GM19467 (cell line): Measurements from ENCODE around the gene SHC2.
"Not testable (repeated sequence)": the region's sequence is repeated elsewhere in the genome, so short reads cannot be mapped to it uniquely, and the experiment has no call there.

Experiments used
- ATAC-seq: cut with Tn5 transposase; IDR thresholded peaks from one replicate; pipeline ENCODE4 v1.9.1; 2021; ENCODE audit warnings: mild to moderate bottlenecking, moderate library complexity; ENCODE audit not compliant: unreplicated experiment

The SHC2 gene

DNA sequence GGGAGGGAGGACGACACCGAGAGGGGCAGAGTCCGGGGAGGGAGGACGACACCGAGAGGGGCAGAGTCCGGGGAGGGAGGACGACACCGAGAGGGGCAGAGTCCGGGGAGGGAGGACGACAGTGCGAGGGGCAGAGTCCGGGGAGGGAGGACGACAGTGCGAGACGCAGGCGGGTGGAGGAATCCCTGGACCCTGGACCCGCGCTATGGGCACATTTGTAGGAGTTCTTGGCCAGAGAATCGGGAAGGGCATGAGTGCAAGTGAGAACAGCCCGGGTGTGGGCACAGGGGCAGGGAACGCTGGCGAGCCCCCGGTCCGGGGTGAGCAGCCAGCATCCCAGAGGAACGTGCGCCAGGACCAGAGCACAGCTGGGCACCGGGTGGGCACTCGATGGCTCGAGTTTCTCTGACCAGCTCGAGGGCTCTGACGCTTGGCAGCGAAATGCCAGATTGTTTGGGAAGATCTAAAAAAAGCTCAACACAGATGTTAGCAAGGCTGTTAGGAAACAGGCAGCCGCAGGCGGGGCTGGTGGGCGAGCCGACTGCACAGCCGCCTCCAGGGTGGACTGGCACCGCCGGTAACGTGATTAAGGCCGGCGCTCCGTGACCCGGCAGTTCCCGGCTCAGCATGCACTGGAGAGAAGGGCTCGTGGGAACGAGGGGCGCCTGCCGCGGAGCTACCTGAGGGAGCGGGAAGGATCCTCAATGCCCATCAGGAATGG is 33.9 kb downstream of the SHC2 start:
- ATAC-seq, result no peak

DNA sequence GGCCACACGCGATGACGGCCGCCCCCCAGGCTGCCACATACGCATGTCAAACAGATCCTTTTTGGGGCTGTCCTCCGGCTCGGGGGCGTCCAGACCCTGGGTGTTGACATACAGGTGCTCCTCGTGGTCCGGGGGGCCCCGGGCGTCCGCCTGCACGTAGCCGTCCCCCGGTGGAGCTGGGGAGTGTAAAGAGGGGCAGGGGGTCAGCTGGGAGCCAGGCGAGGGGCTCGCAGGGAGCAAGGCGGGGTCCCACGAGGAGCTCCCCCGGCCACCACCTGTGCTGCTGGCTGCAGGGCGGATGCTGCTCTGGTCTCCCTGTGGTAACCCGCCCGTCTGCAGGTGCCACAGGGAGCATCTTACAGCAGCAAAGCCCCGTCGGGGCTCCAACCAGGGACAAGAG is 35.8 kb downstream of the SHC2 start:
- ATAC-seq, result no peak

DNA sequence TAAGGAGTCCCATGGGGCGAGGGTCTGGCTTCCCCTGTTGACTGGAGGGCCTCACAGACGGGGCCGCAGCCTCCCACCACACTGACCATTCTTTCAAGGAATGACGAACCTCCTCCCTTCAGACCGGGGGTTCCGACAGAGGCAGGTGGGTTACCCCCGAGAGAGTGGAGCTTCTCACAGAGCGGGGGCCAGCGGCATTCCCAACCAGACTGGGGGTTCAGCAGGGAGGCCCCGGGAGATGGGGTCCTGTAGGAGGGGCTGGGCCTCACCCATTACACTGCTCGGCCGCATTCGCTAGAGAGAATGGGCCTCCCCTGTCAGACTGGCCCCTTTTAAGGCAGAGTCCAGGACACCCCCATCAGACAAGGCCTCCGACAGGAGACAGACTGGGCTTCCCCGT is 36.3 kb downstream of the SHC2 start:
- ATAC-seq, result no peak

DNA sequence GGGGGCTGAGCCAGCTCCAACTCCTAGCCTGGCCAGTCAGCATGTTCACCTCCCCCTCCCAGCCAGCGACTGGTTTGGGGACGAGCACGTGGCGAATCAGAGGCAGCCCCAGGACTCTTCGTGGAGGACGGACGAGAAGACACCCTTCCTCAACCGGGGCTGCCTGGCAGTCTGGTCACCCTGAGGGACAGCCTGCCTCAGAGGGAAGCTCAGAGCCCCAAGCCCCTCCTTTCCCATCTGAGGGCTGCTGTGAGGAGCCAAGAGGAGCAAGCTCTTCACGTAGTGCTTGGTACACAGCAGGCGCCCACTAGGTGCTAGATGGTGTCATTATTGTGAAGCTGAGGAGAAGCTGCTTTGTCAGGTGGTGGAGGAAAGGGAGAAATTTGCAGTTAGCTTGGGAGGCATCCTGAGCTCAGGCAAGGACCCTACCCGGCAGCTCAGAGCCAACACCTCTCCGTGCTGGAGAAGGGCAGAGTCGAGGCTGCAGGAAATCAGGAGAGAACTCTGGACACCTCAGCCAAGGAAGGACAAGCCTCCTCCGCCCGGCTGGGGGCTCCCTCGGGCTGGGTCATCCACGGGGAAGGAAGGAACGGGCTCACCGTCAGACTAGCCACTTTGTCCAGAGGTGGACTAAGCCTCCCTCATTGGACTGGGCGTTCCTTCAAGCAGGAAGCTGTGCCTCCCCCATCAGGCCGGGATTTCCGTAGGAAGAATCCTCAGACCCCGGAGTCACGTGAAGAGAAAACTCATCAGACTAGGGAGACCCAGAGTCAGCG is 37.0 kb downstream of the SHC2 start:
- no peak for ATAC-seq

DNA sequence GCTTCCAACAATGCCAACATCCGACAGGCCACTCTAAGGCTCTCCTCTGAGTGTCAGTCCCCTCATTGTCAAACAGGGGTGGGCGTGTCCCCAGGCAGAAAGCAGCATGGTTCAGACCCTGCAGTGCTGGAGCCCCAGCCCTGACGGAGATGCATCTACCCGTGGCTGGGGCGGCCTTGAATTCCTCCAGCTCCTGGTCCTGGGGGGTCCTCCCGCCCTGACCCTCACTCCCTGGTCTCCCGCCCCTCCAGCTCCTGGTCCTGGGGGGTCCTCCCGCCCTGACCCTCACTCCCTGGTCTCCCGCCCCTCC is 38.0 kb downstream of the SHC2 start:
- ATAC-seq, result not testable (repeated sequence)

DNA sequence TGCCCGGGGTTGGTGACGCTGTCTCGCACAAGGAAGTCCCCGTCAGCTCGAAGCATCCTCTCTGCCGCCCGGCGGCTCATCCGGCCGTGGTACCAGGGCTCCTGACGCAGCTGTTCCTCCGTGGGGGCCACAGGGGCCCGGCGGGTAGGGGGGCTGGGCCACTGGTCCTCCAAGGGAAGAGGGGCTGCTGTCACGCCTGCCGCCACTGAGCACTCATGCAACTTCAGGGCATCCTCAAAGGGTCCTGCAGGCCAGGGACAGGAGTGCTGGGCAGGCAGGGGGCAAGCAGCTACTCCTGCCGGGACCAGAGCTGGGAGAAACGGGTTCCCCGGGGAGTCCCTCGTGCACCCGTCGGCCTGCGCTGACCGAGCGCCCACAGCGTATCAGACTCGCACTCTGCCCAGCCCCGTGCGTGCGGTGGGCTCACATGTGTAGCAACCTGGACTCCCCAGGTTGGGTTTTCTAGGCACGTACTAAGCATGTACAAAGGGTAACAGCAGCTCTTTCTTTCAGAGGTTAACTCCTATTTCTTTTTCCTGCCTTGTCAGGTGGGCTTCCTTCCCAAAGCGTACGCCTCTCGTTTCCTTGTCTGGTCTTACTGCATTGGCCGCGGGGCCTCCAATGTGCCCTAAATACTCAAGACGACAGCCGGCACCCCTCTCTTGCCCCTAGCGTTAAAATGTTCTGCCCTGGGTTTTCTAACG is 38.5 kb downstream of the SHC2 start:
- no peak for ATAC-seq

DNA sequence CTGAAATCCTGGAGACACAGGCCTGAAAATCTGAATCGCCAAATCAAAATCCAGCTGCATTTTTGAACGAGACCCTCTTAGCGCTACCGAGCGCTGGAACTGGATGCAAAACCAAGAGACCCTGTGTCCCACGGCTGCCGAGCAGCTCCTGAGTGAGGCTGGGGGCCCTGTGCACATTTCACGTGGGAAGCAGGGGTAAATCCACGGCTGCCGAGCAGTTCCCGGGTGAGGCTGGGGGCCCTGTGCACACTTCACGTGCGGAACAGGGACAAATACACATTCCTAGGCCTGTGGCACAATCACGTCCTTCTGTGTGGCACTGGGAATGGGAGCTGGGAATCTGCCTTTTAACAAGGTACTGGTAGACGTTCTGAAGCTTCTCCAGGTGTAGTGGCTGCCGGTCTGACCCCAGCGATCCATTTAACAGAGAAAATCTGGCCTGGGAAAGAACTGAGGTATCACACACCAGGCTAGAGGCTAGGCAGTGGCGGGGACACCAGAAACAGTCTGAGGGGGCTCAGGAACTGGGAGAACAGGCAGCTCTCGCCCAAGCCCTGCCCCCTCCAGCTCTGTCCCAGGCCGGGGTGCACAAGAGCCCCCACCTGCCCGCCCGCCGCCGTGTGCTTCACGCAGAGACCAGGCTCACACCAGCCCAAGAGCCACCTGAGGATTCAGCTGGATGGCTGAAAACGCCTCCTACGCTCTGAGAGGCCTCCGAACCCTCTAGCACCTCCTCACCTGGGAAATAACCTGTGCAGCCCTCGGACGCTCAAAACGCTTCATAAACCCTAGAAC is 40.9 kb downstream of the SHC2 start:
- no peak for ATAC-seq

DNA sequence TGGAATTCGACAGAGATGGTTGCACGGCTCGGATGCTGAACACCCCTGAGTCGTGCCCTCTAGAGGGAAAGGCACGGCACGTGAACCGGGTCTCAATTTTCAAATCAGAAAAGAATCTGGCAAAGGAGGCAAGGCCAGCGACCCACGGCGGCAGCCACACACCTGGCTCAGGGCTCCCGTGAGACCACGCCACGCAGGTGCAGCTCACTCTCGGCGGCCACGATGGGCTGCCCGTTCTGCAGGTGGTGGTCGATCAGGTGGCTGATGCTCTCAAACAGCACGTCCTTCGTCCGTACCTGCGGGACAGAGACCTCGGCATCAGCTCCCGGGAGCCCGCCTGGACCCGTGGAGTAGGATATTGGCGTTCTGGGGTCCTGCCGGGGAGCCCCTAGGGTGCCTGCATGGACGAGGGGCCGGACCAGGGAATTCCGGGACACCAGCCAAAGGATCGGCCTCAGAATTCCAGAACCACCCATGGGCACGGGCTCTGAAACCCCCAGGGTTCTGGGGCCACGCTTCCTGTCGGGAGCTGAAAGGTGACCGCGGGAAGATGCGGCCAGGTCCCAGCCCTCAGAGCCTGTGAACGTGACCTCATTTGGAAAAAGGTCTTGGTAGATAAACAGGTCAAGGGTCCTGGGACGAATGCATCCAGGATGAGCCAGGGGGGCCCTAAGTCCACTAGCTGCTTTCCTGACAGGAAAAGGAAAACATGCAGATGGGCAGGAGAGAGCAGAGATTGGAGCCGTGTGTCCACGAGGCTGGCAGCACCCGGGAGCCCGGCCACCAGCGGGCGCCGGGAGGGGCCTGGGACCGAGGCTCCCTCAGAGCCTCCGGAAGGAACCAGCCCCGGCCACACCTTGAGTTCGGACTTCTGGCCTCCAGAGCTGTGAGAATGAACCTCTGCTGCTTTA is 41.8 kb downstream of the SHC2 start:
- ATAC-seq, result no peak

DNA sequence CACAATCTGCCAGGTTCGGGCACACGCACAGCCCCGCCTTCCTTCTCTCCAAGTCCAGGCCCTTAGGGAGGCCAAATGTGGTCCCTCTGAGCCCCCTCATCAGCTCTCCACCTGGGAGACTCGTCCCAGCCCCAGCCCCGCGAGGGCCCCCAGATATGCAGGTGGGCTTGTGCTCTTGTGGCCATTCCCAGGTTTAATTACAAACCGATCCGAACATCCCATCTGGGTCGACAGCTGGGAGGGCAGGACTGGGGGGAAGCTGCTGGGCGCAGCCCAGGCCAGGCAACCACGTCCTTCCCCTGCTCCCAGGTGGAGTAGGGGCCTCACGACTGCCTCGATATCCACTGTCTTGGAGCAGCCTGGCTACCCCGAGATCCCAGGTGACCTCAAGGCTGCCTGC is 44.4 kb downstream of the SHC2 start:
- no peak for ATAC-seq

DNA sequence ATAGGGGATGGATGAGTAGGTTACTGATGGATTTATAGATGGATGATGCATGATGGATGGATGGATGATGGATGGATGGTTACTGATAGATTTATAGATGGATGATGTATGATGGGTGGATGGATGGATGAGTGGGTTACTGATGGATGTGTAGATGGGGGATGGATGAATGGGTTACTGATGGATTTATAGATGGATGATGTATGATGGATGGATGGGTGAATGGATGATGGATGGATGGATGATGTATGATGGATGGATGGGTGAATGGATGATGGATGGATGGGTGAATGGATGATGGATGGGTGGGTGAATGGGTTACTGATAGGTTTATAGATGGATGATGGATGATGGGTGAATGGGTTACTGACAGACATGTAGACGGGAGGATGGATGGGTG is 45.5 kb downstream of the SHC2 start:
- ATAC-seq, result no peak

DNA sequence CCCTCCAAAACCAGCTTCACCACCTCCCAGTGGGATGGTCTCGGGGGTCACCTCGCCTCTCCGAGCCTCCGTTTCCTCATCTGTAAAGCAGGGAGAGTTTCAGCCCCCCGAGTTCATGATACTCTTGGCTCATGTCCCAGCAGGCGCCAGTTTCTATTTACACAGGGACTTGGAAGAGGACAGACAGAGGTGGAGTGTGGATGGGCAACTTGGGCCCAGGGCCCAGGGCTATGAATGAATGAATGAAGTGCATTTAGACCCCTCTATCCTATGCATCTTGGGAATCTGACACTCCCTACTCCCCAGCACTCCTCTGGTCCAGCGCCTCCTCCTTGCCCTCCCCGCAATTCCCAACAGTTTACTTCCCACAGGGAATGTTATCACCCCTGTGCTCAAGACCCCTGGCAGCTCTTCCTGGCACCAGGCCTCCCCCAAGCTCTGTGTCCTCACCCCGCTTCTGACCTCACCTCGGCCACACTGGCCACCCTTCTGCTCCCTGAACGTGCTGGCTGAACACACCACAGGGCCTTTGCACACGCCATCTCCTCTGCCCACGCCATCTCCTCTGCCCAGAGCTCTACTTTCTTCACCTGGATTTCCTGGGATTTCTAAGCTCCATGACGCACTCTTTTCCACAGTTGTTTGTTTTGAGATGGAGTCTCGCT is 46.9 kb downstream of the SHC2 start:
- ATAC-seq, result no peak

DNA sequence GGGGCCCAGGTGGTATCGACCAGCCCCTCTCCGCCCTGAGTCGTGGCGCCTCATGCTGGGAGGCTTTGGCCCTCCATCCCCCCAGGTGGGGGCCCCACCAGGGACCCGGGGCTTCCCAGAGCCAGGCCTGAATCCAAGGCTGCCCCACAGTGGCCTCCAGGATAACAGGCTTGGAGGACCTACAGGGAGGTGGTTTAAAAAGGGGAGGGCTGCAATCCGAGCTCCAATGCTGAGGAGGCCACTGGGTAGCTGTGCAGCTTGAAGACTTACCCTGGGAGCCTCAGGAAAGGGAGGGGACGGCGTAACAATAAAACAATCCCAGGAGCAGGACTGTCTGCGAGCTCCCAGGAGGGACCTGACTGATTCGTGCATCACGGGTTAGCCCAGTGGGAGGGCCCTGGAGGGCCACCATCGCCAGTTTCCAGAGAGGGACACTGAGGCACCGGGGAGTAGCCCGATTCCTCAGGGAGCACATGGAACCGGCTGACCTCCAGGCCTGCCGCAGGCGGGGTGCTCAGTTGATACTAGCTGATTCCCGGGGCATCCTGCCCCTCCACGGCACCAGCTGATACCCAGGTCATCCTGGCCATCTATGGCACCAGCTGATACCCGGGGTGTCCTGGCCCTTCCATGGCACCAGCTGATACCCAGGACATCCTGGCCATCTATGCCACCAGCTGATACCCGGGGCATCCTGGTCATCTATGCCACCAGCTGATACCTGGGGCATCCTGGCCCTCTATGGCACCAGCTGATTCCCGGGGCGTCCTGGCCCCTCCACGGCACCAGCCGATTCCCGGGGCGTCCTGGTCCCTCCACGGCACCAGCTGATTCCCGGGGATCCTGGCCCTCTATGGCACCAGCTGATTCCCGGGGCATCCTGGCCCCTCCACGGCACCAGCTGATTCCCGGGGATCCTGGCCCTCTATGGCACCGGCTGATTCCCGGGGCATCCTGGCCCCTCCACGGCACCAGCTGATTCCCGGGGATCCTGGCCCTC is 48.2 kb downstream of the SHC2 start:
- no peak for ATAC-seq

DNA sequence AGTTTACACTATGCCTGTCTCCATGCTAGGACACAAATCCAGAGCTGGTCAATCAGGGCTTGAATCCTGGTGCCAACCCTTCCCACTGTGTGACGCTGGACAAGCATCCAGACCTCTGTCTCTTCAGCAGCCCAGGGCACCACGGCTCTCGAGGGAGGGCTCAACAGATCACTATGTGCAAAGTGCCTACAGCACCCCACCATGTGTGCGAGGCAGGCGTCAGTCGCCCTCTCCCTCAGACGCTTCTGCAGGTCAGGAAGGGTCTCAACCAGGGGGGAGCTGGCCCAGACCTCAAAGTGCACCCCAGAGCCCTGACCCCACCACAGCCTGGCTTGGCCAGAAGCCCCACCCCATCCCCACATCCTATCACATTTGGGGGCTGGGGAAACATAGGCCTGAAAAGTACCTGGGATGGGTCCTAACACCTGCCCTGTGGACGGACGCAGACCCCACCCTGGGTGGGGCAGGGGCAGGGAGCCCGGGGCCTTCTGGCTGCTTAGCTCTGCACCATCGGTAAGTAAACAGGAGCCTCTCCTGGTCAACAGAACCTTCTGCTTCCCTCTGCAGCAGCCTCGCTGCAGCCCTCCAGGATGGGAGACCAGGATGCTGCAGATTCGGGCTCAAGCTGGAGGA is 49.0 kb downstream of the SHC2 start:
- no peak for ATAC-seq

DNA sequence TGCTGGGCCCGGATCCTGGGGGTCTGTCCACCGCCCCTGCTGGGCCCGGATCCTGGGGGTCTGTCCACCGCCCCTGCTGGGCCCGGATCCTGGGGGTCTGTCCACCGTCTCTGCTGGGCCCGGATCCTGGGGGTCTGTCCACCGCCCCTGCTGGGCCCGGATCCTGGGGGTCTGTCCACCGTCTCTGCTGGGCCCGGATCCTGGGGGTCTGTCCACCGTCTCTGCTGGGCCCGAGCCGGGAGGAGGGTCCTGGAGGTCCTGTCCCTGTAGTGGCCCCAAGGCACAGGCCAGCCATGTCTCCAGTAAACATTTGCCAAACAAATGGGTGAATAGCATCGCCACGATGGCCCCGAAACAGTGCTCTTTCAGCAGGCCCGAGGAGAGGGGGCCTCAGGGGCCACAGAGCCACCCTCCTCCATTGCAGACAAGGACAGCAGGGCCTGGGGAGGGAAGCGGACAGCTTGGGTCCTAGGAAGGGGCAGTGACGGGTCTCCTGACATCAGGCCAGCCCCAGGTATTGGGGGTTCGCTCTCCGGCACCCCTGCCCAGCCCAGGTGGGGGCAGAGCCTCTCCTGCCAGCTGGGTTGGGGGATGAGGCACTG is 49.6 kb downstream of the SHC2 start:
- ATAC-seq, result not testable (repeated sequence)

DNA sequence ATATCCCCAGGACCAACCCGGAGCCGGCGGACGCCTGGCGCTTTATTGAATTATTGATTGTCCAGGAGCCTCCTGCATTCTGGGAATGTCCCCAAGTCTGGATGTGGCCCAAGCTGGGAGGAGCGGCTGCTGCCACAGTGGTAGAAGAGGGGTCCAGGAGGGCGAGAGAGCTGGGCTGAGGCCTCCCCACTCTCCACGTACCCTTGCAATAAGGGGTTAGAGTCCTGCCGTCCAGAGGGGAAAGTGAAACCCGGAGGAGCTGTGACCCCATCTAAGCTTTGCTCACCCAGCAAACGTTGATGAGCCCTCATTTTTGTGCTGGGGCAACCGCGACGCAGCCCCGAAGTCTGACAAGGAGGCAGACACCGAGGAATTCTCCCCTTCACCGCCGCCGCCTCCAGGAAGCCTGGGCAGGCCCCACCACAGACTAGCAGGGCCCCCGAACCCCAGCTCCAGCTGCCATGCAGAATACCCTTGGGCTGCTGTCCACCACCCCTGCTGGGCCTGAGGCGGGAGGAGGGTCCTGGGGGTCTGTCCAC is 50.5 kb downstream of the SHC2 start:
- ATAC-seq, result no peak

DNA sequence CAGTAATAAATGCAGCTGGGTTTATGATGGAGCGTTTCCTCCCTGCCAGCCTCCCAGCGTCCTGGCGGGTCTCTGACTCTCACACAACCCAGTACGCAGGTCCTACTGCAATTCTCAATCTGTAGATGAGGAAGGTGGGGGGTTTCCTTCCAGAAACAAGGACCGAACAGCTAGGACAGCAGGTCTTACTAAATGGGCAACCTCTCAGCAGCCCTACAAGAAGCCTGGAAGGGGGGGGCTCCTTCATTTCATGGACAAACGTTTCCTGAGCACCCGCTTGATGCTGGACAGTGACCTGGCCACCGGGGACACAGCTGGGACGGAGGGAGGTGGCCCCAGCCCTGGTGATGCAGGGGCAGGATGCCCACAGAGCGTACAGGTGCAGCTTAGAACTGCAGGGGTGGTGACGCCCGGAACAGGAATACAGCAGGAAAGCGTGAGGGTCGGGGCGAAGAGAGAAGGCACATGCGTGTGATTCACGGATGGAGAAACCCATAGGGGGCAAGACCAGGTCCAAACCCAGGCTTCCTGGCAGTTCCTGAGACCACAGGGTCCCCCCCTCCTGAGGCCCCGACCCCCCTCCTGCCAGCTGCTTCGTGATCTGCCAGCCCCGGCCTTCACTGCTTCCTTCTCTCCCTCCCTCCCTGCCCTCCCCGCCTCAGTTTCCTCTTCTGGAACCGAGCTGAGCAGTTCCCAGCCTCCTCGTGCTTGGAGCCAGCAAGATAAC is 51.2 kb downstream of the SHC2 start:
- no peak for ATAC-seq
